Dedifferentiated amniotic fluid mesenchymal stem cell (primary cell): ENCODE data around the gene RPLP1.

Experiments used
- DNase-seq: peaks from one replicate; pipeline ENCODE4 v3.0.0-alpha.2; 2016; ENCODE audit errors: extremely low spot score

Gene RPLP1

DNA sequence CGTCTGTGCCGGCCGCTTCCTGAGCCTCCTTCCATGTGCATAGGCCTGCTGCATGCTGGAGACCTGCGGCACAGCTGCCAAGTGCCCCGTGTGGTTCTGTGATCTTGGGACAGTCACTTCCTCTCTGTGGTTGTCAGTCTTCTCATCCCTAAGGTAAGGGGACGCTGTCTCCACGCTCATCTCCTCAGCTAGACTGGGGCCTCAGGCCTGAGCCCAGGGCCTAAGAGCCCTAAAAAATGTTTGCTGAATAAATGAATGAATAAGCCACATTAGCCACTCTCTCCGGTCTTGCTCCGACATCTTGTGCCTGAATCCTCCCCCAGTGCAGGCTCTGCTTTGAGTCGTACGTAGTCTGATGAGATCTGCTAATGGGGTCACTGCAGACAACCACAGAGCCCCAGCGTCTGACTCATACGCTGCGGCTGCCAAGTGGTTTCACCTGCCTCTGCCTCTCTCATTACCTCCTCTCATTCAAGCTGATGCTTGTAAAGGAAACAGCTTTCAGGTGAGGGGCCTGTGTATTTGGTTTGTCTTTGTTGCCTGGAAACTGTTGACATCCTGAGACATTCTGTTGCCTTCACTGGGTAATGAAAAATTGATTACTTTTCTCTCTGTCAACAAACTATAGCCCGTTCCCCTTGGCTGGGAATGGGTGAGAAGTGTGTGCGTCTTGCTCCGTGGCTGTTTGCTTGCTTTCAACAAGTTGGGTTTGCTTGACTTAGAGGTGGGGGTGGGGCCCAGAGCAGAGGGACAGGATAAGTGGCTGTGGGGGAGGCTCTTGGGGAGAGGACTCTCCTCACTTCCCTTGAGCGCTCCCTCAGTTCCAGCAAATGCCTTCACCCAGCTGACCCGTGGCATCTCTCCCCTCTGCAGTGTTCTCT lies 15.9 kb downstream of the RPLP1 start:
- DNase-seq = no peak

DNA sequence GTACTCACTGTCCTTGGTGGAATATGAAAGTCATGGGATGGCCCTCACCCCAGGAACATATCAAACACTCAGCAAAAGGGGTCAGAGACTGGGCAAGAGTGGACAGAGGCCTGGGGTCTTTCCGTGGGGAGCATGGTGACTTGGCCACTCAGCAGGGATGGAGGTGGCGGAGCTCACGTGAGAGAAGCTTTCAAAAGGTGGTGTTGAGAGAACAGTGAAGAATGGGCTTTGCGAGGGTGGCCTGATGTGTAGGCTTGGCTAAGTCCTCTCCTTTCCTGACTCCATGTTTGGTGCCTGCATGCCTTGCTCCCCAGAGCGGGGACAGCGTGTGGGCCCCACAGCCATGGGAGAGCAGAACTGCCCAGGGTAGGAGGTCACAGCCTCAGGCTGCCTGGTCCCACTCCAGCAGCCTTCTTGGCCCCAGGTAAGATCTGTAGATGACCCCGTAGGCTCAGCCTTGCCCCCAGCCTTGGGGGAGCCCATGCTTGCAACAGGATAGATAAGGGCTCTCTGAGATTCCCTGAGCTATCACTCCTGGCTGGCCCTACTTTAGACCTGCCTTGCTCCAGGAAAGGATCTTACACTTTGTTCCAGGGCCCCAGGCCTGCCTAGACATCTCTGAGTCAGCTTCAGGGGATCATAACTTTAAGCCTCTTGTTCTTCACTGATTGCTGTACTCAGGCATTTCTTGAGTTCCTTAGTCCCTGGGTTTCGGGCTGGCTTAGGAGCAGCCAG lies 17.0 kb downstream of the RPLP1 start:
- DNase-seq = no peak

DNA sequence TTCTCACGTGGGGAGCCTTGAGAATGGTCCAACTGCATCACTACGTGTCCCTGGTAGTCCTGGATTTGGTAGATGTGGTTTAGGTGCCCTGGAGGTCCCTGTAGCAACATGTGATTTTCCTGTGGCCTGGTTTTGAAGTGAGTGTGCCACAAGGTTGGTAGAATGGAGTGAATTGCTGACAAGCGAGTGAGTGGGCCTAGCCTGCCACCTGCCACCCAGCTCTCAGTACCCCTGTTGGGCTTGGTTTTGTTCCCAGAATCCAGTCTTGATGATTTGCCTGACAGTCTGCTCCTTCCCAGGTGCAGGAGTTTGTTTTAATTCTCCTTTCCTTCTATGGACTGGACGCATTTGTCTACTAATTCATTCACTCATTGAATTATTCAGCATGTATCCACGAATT lies 19.4 kb downstream of the RPLP1 start:
- DNase-seq = no peak

DNA sequence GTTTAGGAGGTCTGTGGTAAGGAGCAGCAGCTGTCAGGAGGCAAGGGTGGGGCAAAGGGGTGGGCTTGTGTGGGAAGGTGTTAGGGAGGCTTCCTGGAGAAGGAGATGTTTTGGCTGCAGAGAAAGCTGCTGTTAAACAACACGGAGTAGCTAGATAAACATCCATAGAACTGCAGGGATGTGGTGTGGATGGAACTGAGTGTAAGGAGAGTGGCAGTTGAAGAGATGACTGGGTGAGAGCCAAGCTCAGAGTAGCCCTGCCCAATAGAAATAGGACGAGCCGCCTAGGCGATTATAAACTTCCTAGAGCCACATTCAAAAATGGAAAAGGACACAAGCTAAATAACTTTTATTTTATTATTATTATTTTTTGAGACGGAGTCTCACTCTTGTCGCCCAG lies 19.9 kb downstream of the RPLP1 start:
- no peak for DNase-seq

DNA sequence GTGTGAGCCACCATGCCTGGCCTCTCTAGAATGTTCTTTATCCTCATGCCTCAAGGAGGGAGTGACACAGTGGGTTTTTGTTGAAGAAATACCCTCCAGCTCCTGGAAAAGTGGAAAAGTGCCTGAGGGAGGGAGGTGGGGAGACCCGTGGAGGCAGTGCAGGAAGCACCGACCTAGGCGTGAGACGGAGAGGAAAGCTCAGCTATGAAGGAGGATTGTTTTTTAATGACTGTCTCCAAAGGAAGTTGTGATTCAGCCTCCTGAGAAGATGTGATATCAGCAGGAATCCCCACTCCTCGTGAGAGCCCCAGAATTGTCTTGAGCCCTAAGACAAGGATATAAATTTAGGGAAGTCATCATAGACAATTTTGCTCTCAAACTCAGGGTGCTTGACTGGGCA lies 21.7 kb downstream of the RPLP1 start:
- no peak for DNase-seq

DNA sequence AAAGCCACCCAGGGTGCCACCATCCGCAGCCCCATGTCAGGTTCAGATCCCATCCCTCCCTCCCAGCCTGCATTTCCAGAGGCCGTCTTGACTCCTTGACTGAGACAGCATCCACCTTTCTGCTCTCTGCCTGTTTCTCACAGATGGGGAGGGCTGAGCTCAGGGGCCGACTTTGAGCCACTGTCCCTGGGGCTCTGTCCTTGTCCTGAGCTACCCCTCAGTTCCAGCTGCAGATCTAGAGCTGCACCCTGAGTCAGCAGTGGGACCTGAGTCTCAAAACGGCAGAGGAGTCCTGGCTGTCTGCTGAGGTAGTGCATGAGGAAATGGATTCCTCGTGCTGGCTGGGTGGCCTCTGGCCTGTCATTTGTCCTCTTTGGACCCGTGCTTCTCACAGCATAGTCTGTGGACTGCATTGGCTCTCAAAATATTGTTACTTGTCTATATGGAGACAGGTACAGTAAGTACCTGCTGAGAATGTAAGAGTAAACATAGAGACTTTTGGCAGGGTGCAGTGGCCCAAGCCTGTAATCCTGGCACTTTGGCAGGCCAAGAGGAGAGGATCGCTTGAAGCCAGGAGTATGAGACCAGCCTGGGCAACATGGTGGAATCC lies 22.3 kb downstream of the RPLP1 start:
- no peak for DNase-seq

DNA sequence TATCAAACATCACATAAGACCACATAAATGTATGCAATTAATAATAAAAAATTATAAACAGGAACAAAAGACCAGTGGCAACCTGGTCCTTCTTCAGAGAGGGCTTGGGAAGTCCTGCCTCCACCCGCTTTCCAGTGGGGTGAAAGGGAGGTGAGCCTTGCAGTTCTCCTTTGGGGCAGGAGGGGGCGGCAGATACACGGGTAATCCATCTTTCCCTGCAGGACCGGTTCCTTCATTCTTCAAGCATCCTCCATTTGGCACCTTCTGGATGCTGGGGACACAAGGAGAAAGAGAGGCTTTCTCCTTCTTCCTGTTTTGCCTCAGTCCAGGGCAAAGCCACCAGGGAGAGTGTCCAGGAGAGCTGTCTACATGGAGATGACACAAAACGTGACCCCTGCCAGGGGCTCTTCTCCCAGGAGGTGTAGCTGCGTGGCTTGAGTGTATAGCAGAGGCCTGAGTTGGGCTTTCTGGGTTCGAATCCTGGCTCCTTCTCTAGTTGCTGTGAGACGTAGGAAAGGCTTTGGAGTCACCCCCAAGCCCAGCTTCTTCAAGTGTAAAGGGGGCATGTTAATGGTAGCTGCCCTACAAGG lies 23.2 kb downstream of the RPLP1 start:
- peak; percentile 65 for DNase-seq

DNA sequence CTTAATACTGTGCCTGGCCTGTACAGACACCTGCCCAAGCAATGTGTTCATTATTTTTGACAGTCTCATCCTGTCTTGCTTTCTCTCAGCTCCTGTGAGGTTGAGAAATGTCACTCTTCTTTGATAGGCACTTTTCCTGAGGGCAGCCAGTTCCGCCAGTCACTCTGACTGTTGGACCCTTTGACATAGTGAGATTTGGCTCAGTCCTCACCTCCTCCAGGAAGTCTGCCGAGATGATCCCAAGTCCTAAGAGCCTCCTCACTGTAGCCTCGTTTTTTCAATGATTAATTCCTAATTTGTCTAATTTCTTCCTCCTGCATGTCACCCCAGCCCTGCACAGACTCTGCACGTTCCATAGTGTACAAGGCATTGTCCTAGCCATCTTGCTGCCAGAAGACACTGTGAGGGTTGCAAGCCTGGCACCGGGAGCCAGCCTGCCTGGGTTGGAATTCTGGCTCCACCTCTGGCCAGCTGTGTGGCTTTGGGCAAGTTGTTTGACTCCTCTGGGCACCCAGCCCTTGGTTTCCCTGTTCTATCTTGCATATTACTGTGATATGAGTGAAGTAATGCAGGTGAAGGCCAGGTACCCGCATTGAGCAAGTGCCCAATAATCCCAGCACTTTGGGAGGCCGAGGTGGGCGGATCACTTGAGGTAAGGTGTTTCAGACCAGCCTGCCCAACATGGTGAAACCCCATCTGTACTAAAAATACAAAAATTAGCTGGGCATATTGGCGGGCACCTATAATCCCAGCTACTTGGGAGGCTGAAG lies 24.3 kb downstream of the RPLP1 start:
- no peak for DNase-seq

DNA sequence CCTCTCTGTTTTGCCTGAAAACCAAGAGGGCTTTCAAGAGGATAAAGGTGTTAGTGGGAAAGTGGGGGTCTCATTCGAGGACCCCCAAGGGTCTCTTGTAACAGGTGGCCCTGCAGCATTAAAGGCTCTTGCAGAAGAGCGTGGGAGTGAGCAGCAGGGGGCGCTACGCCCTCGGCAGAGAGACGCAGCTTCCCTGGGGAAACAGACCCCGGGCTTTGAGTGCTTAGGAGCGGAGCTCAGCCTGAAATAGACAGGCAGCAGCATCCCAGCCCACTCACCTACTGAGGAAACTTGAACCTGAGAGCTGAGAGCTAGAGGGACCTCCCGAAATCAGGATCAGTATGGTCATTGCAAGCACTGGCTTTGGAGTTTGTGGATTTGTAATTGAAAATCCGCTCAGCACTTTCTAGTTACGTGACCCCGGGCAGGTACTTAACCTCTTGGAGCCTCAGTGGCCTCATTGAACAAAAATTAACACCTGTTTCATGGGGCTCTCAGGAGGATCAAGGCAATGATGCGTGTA lies 25.7 kb downstream of the RPLP1 start:
- no peak for DNase-seq

DNA sequence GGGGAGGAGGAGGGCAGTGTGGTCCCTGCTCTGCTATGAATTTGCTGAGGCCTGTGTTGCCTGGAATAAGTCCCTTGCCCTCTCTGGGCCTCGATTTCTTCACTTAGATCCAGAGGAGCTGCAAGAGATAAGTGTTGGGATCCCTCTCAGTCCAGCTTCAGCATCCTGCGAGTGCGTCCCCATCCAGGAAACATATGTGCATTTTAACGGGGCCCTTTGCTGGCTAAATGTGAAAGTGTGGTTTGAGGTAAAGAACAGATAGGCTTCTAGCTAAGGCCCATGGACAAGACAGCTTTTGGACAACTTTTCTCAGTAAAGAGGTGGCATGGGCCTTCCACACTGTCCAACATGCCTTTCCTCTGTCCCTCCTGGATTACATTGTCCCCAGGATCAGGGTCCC lies 26.5 kb downstream of the RPLP1 start:
- no peak for DNase-seq

DNA sequence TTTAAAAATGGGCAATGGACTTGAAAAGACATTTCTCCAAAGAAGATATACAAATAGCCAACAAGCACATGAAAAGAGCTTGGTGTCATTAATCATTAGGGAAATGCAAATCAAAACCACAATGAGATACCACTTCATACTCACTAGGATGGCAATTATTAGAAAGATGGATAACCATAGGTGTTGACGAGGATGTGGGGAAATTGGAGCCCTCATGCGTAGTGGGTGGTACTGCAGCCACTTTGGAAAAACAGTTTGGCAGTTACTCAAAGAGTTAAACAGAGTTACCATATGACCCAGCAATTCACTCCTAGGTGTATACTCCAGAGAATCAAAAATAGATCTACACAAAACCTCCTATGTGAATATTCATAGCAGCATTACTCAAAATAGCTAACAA lies 27.4 kb downstream of the RPLP1 start:
- no peak for DNase-seq

DNA sequence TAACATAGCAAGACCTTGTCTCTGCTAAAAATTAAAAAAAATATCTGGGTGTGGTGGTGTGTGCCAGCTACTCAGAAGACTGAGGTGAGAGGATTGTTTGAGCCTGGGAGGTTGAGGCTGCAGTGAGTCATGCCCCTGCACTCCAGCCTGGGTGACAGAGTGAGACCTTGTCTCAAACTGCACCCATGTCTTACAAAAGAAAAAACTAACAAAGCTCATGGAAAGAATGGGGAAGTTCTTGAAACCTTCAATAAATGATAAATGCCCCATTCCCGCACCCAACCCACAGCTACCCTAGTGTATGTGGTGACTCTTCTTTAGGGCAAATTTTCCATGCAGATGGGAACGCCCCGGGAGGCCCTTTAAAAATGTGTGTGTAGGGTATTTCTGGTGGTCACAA lies 28.3 kb downstream of the RPLP1 start:
- no peak for DNase-seq

DNA sequence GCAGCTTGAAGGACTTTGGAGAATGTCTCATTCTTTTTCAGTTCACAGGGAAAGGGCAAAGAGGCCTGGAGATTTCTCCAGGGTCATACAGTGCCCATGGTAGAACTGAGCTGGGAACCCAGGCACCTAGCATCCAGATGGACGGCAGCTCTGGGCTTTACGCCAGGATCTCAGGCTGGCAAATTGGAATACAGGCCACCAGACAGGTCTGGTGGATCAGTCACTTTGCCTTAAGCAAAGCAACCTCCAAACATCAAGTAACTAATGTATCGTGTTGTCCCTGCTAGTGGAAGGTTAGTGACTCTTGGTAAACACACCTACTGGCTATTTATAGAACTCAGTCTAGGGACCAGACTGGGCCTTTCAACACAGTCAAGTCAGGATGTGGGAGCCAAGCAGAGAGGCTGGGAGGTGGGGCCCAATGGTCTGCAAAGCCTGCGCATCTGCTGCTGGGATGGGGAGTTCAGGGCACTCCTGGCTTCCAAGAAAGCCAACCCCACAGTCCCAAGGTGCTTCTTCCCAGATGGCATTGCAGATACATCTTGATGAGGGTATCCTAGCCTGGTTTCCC lies 30.2 kb downstream of the RPLP1 start:
- DNase-seq = no peak

DNA sequence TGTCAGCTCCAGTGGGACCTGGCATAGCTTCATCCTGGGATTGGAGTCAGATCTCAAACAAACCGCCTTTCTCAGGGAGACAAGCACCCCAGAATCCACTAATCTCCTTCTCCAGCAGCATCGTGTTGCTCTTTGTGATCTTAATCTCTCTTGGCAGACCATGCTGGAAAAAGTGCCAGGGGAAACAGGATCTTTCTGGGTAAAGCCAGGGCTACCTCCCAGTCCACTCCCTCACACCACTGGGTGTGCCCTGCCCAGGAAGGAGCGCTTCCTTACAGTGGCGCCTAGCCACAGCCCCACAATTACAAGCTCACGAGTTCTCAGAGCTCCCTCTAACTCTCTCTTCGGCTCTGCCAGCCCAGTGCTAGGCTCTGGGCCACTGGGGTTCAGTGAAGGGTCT lies 32.2 kb downstream of the RPLP1 start:
- no peak for DNase-seq

DNA sequence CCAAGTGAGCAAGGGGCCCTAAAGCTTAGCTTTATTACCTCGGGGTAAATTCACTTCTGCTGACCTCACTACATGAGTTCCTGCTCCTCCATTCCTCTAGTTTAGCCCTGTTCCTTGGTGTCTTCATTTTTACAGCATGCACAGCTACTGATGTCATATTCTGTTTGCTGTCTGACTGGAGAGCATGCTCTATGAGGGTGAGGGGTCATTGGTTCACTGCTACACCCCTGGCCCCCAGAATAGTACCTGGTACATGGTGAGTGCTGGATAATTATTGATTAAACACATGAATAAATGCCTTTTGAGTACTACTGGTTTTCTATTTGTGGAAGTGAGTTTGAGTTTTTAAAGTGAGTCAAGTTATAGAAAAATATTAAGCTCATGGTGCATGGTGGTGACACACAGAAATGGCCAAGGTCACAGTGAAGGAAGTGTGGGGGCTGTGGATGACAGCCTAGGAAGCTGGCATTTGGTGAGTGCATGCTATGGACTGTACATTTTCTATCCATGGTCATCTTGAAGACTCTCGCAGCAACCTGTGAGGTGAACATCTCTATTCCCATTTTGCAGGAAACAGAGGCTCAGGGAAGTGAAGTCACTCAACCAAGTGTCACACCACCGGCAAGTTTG lies 34.0 kb downstream of the RPLP1 start:
- DNase-seq = no peak

DNA sequence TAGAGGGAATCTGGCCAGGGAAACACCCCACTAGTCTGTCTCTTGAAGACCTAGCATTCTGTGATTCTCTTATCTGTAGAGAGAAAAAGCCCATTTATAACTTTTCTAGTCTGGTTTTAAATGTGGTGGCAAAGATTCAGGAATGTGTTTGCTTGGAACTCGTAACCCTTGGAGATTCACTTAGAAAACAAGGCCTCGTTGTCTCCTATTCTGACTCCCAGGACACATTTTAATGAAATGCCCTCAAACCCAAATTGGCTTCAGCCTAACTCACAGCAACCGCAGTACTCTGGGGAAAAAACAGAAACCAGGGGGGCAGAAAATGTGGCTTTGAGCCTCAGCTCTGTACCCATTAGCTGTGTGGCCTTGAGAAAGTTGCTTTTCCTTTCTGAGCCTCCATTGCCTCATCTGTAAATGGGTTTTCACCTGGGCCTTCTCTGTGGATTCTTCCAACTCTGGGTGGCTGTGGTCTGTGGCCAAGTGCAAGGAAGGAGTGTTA lies 36.5 kb downstream of the RPLP1 start:
- no peak for DNase-seq

DNA sequence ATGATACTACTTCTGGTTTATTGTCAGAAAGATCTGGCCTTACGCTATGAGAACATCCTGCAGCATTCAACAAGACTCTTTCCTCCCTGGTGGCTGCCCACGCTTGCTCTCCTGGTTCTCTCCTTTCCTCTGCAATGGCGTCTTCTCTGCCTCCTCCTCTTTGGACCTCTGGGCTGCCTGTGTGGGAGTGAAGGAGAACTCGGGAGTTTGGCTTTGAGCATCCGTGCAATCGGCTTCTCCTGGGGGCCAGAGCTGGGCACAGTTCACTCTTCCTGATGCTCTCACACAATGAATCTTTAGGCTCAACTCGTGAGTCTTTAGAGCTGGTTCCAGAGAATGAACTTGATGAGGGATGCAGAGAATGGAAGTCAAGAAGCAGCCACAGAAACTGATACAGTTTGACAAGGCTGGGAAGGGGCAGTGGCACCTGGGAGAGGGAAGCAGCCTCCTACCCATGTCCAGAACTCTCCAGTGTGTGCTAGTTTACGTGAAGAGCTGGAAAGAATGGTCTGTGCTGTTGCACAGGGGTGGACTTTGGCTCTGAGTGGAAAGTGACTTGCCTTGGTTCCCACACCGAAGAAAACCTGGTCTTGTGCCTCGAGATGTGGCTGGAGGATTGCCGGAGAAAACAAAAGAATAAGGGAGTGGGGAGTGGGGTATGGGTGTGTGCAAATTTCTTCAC lies 37.9 kb downstream of the RPLP1 start:
- DNase-seq = no peak

DNA sequence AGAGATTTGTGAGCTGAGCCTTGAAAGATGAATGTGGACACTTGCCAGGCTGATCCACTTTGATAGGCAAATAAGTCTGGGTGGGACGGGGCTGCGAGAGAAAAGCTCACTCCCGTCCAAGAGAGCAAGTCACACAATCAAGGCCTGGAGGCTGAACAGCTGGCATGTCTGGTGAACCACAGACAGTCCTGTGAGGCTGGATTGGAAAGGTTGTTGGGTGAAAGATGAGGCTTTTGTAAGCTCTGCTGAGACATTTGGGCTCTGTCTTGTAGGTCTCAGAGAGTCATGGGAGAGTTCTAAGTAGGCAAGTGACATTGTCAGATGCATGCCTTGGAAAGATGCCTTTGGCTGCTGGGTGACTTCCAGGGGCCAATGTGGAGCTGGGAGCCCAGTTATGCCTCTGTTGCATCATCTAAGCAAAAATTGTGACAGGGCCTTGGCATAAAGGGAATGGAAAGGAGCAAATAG lies 38.5 kb downstream of the RPLP1 start:
- no peak for DNase-seq

DNA sequence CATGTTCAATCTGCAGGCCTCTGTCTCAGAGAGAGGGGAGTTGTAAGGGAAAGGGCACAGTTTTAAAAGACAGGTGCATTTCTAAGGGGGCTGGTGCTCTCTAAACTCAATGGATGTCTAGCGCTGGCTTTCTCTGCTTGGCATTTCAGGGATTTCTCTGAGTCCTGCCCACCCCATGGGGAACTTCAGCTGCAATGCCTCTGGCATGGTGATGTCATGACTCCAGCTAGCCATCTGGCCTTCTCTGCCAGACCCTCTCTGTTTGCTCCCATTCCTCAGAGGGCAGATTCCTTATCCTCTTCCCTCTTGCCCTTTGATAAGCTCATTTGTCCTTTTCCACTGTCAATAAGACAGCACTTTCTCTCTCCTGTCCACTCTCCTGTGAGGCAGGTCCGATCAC lies 40.8 kb downstream of the RPLP1 start:
- no peak for DNase-seq

DNA sequence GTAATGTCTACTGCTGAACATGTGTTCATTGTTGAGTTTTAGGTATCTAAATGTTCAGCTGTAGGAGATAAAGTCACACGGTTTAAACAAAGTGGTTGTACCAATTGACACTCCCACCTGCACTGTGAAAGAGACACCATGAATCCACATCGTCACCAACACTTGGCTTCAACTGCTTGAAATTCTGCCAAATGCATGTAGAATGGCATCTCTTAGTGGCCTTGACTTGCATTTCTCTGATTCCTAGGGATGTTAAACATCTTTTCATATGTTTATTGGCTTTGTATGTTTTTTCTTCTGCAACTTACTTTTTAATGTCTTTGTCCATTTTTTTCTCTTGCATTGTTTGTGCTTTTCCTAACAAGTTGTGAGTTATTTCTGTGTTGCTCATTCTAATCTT lies 43.4 kb downstream of the RPLP1 start:
- no peak for DNase-seq
